PC-9 (cell line): ENCODE data around the gene GBX2. TPM values are rescaled to one million over a fixed set of nuclear protein-coding genes. Genes with fewer than 3 reads are reported as not detected.

Experiments
- BruUV-seq: library from RNA; stranded (reverse); fragments of 400-500 nt; replicated peaks from 2 replicates; lab custom pipeline; 2021; lab: Mats Ljungman, UMichigan
- CTCF ChIA-PET: fragments of 300-600 bp; sonication (Branson Sonifier 250); formaldehyde crosslinking; loops from one replicate; lab custom pipeline; 2022; ENCODE audit warnings: antibody characterized with exemption; lab: Charles Lee
- POLR2A ChIA-PET: fragments of 300-600 bp; sonication (Branson Sonifier 250); formaldehyde crosslinking; loops from one replicate; lab custom pipeline; 2022; ENCODE audit warnings: antibody characterized with exemption; ENCODE audit not compliant: unreplicated experiment; lab: Charles Lee
- DNase-seq, 2 experiments: peaks; one replicate each; pipeline versions ENCODE4 v3.0.0 to v3.0.0-alpha.2; 2015 to 2022; ENCODE audit warnings: mixed read lengths in 1 of 2
- H2AFZ ChIP-seq: fragments of 200-600 bp; sonication (generic); 2 replicates; pipeline ENCODE4 v1.8.1; 2017; ENCODE audit warnings: antibody characterized with exemption
- H3F3A ChIP-seq: fragments of 200-600 bp; sonication (generic); 2 replicates; pipeline ENCODE4 v1.8.1; 2017; ENCODE audit warnings: antibody characterized with exemption, mild to moderate bottlenecking, low read depth; ENCODE audit not compliant: insufficient read depth
- H3K27ac ChIP-seq: fragments of 200-600 bp; sonication (generic); 2 replicates; pipeline ENCODE4 v1.6.1; 2016; ENCODE audit warnings: mixed run types
- H3K27me3 ChIP-seq: fragments of 200-600 bp; sonication (generic); 2 replicates; pipeline ENCODE4 v1.6.1; 2016; ENCODE audit warnings: low read depth, mixed run types; ENCODE audit not compliant: insufficient read depth
- H3K36me3 ChIP-seq: fragments of 200-600 bp; sonication (generic); 2 replicates; pipeline ENCODE4 v1.6.1; 2016; ENCODE audit warnings: low read depth, mixed run types
- H3K4me1 ChIP-seq: fragments of 200-600 bp; sonication (generic); replicated peaks from 2 replicates; pipeline ENCODE4 v1.6.1; 2016; ENCODE audit warnings: mixed run types; ENCODE audit not compliant: insufficient read depth
- H3K4me2 ChIP-seq: fragments of 200-600 bp; sonication (generic); 2 replicates; pipeline ENCODE4 v1.6.1; 2017; ENCODE audit warnings: mixed run types
- H3K4me3 ChIP-seq: fragments of 200-600 bp; sonication (generic); 2 replicates; pipeline ENCODE4 v1.6.1; 2016; ENCODE audit warnings: mixed run types
- H3K79me2 ChIP-seq: fragments of 200-600 bp; sonication (generic); 2 replicates; pipeline ENCODE4 v1.6.1; 2017; ENCODE audit warnings: low read depth, mixed run types
- H3K9me2 ChIP-seq: fragments of 200-600 bp; sonication (generic); 2 replicates; pipeline ENCODE4 v1.8.1; 2017; ENCODE audit warnings: mild to moderate bottlenecking; ENCODE audit not compliant: insufficient read depth
- H3K9me3 ChIP-seq: fragments of 200-600 bp; sonication (generic); 2 replicates; pipeline ENCODE4 v1.8.1; 2016; ENCODE audit warnings: low read depth; ENCODE audit not compliant: insufficient read depth
- H4K20me1 ChIP-seq: fragments of 200-600 bp; sonication (generic); 2 replicates; pipeline ENCODE4 v1.8.1; 2017; ENCODE audit not compliant: insufficient read depth
- CTCF ChIP-seq: fragments of 200-600 bp; sonication (generic); conservative IDR thresholded peaks from 2 replicates; pipeline ENCODE4 v1.6.1; 2017; ENCODE audit warnings: mixed run types, antibody characterized with exemption, mild to moderate bottlenecking, moderate library complexity
- EZH2 ChIP-seq: fragments of 200-600 bp; sonication (generic); IDR thresholded peaks from 2 replicates; pipeline ENCODE4 v1.8.0; 2017; ENCODE audit warnings: antibody characterized with exemption, low read depth
- intact Hi-C: fragments of 100-400 bp; cut with micrococcal nuclease; formaldehyde crosslinking; loops from one replicate; pipeline ENCODE4 v1.10.0; 2022; ENCODE audit not compliant: unreplicated experiment
- total RNA-seq: library from RNA; stranded (reverse); gene quantifications from 2 replicates; pipeline ENCODE4 v1.2.3, GENCODE V29; 2021

The GBX2 gene
- total RNA-seq, 1 experiment from 2014 or later: not detected

DNA sequence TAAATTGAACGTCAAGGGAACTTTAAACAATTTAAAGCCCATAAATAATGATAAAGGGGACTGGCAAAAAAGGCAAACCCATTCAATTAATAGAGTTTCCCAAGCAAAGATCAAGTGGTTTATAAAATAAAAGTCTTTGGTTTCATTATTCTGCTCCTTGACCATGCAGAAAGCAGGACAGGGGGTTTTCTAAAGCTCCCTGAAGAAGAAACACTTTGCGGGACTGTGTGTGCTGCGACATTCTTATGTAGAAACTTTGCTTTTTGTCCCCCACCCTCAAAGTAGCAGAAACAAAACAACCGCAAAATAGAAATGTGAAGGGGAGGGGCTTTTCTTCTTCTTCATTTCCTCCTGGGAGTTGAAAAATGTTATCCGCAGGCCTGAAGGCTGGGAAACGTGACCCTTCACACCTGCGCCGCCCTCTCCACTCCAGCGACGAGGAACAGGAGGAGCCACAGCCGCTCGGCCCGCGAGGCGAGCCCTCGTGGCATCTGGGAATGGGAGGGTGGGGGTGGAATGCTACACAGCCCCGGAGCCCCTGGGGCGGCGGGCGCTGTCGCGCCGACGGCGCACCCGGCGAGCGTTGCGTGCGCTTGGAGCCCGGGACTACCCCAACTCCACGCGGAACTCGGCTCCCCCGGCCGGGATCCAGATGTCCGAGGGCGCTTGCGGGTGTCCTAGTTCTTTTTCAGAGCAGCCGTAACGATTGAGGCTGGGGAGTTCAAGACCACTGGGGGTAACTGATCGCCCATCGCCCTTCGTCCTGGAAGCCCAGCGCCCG lies 4.3 kb upstream of the GBX2 start:
- intact Hi-C loops: no loop called here
- Histone ChIP-seq H3K79me2 (no peaks in the 10 kb centered on the region), H4K20me1 (no peaks in the 10 kb centered on the region), H3K27me3 (no peaks in the 10 kb centered on the region), H3K9me3 (no peaks in the 10 kb centered on the region), H3K4me2 (no peak overlapping the region), H3K4me1 (no peaks in the 10 kb centered on the region), H3K4me3 (no peak overlapping the region), H3K36me3 (no peaks in the 10 kb centered on the region), H2AFZ (no peak overlapping the region), H3K9me2 (no peaks in the 10 kb centered on the region), H3F3A (peaks cover 12% of the 10 kb centered on the region; the same call in 1 of the 2 replicates), H3K27ac (no peak overlapping the region)
- ChIA-PET CTCF (no interaction called here), POLR2A (no interaction called here)
- TF ChIP-seq CTCF (no peak), EZH2 (no peak)
- BruUV-seq: no TSS peak
- DNase-seq: no peak

- Histone ChIP-seq H3K27ac (no peak overlapping the region), H3K9me2 (no peaks in the 10 kb centered on the region), H3K36me3 (no peaks in the 10 kb centered on the region), H2AFZ (no peak overlapping the region), H3K79me2 (no peaks in the 10 kb centered on the region), H3K4me2 (no peak overlapping the region), H3K27me3 (no peaks in the 10 kb centered on the region), H3K4me3 (no peak overlapping the region), H3K9me3 (no peaks in the 10 kb centered on the region), H3K4me1 (no peaks in the 10 kb centered on the region), H4K20me1 (no peaks in the 10 kb centered on the region), H3F3A (peaks cover 12% of the 10 kb centered on the region; the same call in 1 of the 2 replicates)
- BruUV-seq: no TSS peak
- ChIA-PET POLR2A (no interaction called here), CTCF (no interaction called here)
- no peak for DNase-seq
- TF ChIP-seq EZH2: no peak
- TF ChIP-seq CTCF: no peak
- intact Hi-C loops: no loop called here
Observed at GRCh38 chr2:236171680-236172254, 3.6 kb upstream of the GBX2 start.

GRCh38 chr2:236171181-236171679 lies 3.0 kb upstream of the GBX2 start:
- H3K9me3 ChIP-seq: no peaks in the 10 kb centered on the region
- no peak overlapping the region for H3K4me3 ChIP-seq
- no peaks in the 10 kb centered on the region for H3K27me3 ChIP-seq
- no peaks in the 10 kb centered on the region for H3K4me1 ChIP-seq
- H2AFZ ChIP-seq: no peak overlapping the region
- peaks cover 8% of the 10 kb centered on the region; the same call in 1 of the 2 replicates for H3F3A ChIP-seq
- no peak for DNase-seq
- no peak overlapping the region for H3K27ac ChIP-seq
- H4K20me1 ChIP-seq: no peaks in the 10 kb centered on the region
- no peaks in the 10 kb centered on the region for H3K36me3 ChIP-seq
- BruUV-seq: no TSS peak
- H3K4me2 ChIP-seq: no peak overlapping the region
- H3K79me2 ChIP-seq: no peaks in the 10 kb centered on the region
- ChIA-PET POLR2A (interaction anchor here (0.6 kb wide), 1 partner anchor 18 kb away, joined by 29 read pairs; no protein-coding TSS in a partner anchor), CTCF (no interaction called here)
- intact Hi-C loops: no loop called here
- TF ChIP-seq EZH2: no peak
- no peak for TF ChIP-seq CTCF
- no peaks in the 10 kb centered on the region for H3K9me2 ChIP-seq
